Peyer's patch (tissue), 4 donors: ENCODE data around the gene FILIP1L.

Experiments
- POLR2A ChIP-seq, 2 donors: fragments of 450-650 bp; IDR thresholded peaks; one replicate each; pipeline ENCODE4 v1.5.1; 2017; ENCODE audit warnings: antibody characterized with exemption in 2 of 2, mild to moderate bottlenecking in 2 of 2, moderate library complexity in 2 of 2
- TF ChIP-seq, protein P1 (sequence below), 6 experiments: fragments of 450-650 bp in 4 of 6; fragments of 200-600 bp in 2 of 6; sonication (generic) in 1 of 6; IDR thresholded peaks; one replicate each; pipeline ENCODE4 v1.5.1; 2017 to 2019; ENCODE audit warnings: antibody characterized with exemption in 6 of 6, mild to moderate bottlenecking in 3 of 6, moderate library complexity in 1 of 6

- TF ChIP-seq POLR2A (IDR thresholded peaks at IDR 0.05), result no peak
- TF ChIP-seq, protein P1, sequence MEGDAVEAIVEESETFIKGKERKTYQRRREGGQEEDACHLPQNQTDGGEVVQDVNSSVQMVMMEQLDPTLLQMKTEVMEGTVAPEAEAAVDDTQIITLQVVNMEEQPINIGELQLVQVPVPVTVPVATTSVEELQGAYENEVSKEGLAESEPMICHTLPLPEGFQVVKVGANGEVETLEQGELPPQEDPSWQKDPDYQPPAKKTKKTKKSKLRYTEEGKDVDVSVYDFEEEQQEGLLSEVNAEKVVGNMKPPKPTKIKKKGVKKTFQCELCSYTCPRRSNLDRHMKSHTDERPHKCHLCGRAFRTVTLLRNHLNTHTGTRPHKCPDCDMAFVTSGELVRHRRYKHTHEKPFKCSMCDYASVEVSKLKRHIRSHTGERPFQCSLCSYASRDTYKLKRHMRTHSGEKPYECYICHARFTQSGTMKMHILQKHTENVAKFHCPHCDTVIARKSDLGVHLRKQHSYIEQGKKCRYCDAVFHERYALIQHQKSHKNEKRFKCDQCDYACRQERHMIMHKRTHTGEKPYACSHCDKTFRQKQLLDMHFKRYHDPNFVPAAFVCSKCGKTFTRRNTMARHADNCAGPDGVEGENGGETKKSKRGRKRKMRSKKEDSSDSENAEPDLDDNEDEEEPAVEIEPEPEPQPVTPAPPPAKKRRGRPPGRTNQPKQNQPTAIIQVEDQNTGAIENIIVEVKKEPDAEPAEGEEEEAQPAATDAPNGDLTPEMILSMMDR (IDR thresholded peaks at IDR 0.05), result no peak
These were observed 244.7 kb downstream of the FILIP1L start for GRCh38 chr3:99869621-99870020.
